ENCODE results near the gene POLR2C. TPM values are rescaled to one million over a fixed set of nuclear protein-coding genes. Genes with fewer than 3 reads are reported as not detected.

Gene POLR2C
- total RNA-seq, 2 experiments from 2014 or later = 54.3 to 57.1 TPM

DNA sequence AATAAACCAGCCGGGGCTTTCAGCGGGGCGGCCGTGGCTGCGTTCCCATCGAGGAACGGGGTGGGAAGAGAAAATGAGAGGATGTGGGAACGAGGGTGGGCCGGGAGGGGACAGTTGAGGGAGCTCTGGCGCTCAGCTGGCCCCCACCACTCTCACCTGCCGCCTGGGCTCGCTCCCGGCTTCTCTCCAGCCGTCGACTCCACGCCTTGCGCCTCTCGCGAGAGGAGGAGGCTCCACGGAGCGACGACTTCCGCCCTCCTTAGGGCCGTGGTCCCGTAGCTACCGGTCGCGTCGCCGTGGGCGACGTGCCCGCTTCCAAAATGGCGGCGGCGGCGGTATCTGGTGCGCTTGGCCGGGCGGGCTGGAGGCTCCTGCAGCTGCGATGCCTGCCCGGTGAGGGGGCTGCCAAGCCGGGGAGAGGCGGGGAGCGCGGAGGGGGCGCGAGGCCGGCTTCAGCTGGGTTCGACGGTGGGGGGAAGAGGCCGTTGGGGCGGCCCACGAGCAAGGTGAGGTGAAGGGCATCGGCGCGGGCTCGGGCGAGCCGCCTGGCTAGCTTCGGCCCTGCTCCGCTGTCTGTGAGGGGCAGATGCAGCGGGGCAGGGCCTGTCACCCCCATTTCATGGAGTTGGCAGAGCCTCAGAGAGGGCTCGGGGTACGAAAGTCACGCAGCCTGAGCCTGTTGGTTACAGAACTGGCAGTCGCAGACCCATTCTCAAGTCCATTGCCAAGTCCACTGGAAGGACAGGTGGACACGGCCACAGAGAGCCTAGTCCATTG is 15.1 kb upstream of the POLR2C start, which contains the start of the genes CIAPIN1 and COQ9:
CIAPIN1 (minus strand) TSS at position 200 of the 777 bp plus-strand sequence. CDS start 6,457 bp downstream, outside the sequence.
COQ9 (plus strand) TSS at position 294 of the 777 bp plus-strand sequence; CDS start at position 321, 27 bp downstream.
- H3K4me3 Mint-ChIP-seq = peak within 1 kb of the TSS; percentile 91
- ChIA-PET CTCF (interaction anchor here (0.5 to 6.1 kb wide), 13 partner anchors 14 to 166 kb away, joined by 3 to 63 read pairs (median 3); partner anchors contain the start of gene POLR2C), POLR2A (interaction anchor here (0.6 to 2.0 kb wide), 5 partner anchors 9 to 261 kb away, joined by 3 to 17 read pairs (median 4); partner anchors contain the start of genes POLR2C, PSME3IP1 and RSPRY1)
- intact Hi-C loops (cut with DNase I, micrococcal nuclease) = loop anchor here (1.0 to 10.0 kb wide), 12 partner anchors 15 to 1177 kb away; partner anchors contain the start of genes KATNB1 (in 2 of the 2), POLR2C (in 2 of the 2), ARL2BP (in 1 of the 2) and CCDC102A (in 1 of the 2)
- DNase-seq (peak; percentile 96), ATAC-seq (peak; percentile 99)
- no peaks in the 10 kb centered on the region for H3K9me3 Mint-ChIP-seq (ENCODE audit: low read depth)
- peaks cover 32% of the 10 kb centered on the region for H3K4me1 Mint-ChIP-seq
- no peaks in the 10 kb centered on the region for H3K27me3 Mint-ChIP-seq
- peak within 1 kb of the TSS; percentile 85 for H3K27ac Mint-ChIP-seq
- peaks cover 17% of the 10 kb centered on the region for H3K36me3 Mint-ChIP-seq (ENCODE audit: low read depth)

DNA sequence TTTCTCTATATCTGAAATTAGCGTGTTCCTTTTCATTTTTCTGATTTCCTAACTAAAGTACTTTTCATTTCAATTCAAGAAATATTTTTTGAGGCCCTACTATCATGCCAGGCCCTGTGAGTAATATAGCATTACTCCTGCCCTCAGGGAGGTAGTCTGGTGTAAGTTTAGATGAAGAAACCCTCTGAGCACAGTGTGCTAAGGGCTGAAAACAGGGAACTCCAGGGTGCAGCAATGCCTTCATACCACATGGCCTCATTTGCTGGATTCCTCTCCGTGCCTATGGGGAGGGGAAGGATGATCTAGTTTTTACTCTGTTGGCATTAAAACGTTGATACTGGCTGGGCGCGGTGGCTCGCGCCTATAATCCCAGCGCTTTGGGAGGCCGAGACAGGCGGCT is 10.5 kb upstream of the POLR2C start:
- ATAC-seq (no peak), DNase-seq (no peak)
- CTCF ChIA-PET = interaction anchor here (0.6 to 1.0 kb wide), 2 partner anchors 10 to 25 kb away, joined by 3 to 7 read pairs; partner anchors contain the start of gene POLR2C
- Mint-ChIP-seq H3K27ac (no peak overlapping the region), H3K4me1 (peaks cover 9% of the 10 kb centered on the region), H3K36me3 (ENCODE audit: low read depth) (peaks cover 35% of the 10 kb centered on the region), H3K27me3 (no peaks in the 10 kb centered on the region), H3K9me3 (ENCODE audit: low read depth) (no peaks in the 10 kb centered on the region), H3K4me3 (no peak overlapping the region)
- intact Hi-C loops (cut with DNase I, micrococcal nuclease) = no loop called here
- POLR2A ChIA-PET = interaction anchor here (0.6 kb wide), 1 partner anchor 33 kb away, joined by 3 read pairs; no protein-coding TSS in a partner anchor

DNA sequence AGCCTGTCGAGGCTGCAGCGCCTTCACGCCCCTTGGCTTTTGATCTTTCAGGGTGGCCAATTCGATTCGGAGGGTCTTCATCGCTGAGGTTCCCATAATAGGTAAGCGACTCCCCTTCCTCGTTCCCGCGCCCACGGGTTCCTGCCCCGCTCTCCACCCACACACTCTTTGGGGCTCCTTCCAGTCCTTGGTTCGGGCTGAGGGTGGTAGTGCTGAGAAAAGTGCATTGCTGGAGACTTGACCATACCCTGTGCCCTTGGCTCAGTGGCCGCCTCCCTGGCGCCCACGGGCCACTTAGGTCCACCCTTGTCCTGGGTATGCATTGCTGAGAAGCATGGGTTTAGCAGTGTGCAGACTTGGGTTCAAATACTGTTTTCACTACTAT is 491 bp downstream of the POLR2C start:
- ATAC-seq = peak; percentile 14
- ChIA-PET POLR2A (interaction anchor here (1.2 kb wide), 2 partner anchors 16 to 277 kb away, joined by 3 to 17 read pairs; partner anchors contain the start of genes CIAPIN1, COQ9 and PSME3IP1), CTCF (interaction anchor here (0.6 to 7.5 kb wide), 18 partner anchors 11 to 1111 kb away, joined by 3 to 63 read pairs (median 4); partner anchors contain the start of genes CIAPIN1, COQ9 and DOK4)
- intact Hi-C loops (cut with DNase I, micrococcal nuclease) = loop anchor here (1.0 kb wide), 5 partner anchors 16 to 163 kb away; partner anchors contain the start of genes CIAPIN1 (in 2 of the 2), COQ9 (in 2 of the 2), CCDC102A (in 1 of the 2) and DOK4 (in 1 of the 2)
- Mint-ChIP-seq H3K36me3 (ENCODE audit: low read depth) (peaks cover 32% of the 10 kb centered on the region), H3K27ac (peak overlapping the region; percentile 99), H3K27me3 (no peaks in the 10 kb centered on the region), H3K9me3 (ENCODE audit: low read depth) (no peaks in the 10 kb centered on the region), H3K4me1 (peaks cover 24% of the 10 kb centered on the region), H3K4me3 (peak overlapping the region; percentile 90)
- DNase-seq = no peak

DNA sequence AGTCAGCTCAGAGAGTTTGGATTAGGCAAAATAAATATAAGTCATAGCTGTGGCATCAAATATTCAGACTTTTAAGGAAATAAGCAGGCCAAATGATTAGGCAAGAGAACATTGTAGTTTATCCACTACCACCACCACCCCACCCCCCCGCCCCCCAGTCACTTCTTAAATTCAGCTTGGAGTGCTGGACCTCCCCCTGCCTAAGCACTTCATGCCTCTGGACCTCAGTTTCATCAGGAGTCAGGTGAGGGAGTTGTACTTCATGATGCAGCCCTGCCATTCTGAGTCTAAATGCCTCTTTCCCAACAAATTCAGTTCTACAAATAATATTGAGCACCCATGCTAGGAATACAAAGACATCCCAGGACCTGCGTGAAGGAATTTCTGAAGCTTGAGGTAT is 2.0 kb downstream of the POLR2C start:
- DNase-seq (no peak), ATAC-seq (no peak)
- H3K36me3 Mint-ChIP-seq (ENCODE audit: low read depth) = peaks cover 38% of the 10 kb centered on the region
- no peaks in the 10 kb centered on the region for H3K27me3 Mint-ChIP-seq
- POLR2A ChIA-PET = no interaction called here
- no peak overlapping the region for H3K4me3 Mint-ChIP-seq
- CTCF ChIA-PET = interaction anchor here (0.6 to 7.5 kb wide), 6 partner anchors 10 to 88 kb away, joined by 3 to 63 read pairs (median 8); partner anchors contain the start of genes CIAPIN1 and COQ9
- no peaks in the 10 kb centered on the region for H3K9me3 Mint-ChIP-seq (ENCODE audit: low read depth)
- intact Hi-C loops (cut with DNase I, micrococcal nuclease) = no loop called here
- peaks cover 24% of the 10 kb centered on the region for H3K4me1 Mint-ChIP-seq
- no peak overlapping the region for H3K27ac Mint-ChIP-seq

DNA sequence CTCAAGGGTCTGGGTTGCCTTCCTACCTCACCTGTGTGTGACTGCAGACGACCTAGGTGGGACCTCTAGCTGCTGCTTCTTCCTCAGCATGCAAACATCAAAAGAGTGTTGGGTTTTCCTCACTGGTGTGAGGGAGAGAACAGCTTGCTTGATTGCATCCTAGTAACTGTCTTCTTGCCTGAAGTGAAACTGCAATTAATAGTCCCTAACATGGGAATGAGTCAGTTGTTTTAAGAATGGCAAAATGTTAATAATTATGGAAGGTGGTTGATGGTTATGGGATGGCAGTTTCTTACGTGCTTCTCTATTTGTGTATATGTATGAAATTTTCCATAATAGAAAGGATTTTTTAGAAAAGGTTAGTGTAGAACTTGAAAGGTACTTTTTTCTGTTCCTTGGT is 5.9 kb downstream of the POLR2C start:
- no peak for ATAC-seq
- no peaks in the 10 kb centered on the region for H3K9me3 Mint-ChIP-seq (ENCODE audit: low read depth)
- CTCF ChIA-PET = interaction anchor here (0.7 kb wide), 1 partner anchor 21 kb away, joined by 3 read pairs; no protein-coding TSS in a partner anchor
- DNase-seq = no peak
- POLR2A ChIA-PET = no interaction called here
- no peak overlapping the region for H3K4me3 Mint-ChIP-seq
- peak overlapping the region; percentile 38 for H3K27ac Mint-ChIP-seq
- peaks cover 21% of the 10 kb centered on the region for H3K4me1 Mint-ChIP-seq
- H3K27me3 Mint-ChIP-seq = no peaks in the 10 kb centered on the region
- intact Hi-C loops (cut with DNase I, micrococcal nuclease) = no loop called here
- peaks cover 37% of the 10 kb centered on the region for H3K36me3 Mint-ChIP-seq (ENCODE audit: low read depth)

DNA sequence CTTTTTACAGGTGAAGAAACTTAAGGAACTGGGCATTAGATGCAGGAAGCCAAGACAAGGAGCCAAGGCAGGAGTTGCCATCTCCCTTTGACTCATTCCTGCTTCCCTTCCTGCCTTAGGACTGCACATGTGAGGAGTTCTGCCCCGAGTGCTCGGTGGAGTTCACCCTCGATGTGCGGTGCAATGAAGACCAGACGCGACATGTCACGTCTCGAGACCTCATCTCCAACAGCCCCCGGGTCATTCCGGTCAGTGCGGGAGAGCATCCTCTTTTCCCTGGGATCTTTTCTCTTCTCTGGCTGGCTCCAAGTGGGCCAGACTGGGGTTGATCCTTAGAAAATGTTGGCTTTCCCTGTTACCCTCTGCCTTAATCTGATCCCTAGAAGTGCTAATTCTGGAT is 6.6 kb downstream of the POLR2C start:
- no peak overlapping the region for H3K4me3 Mint-ChIP-seq
- ChIA-PET POLR2A (no interaction called here), CTCF (no interaction called here)
- H3K4me1 Mint-ChIP-seq = peaks cover 14% of the 10 kb centered on the region
- intact Hi-C loops (cut with DNase I, micrococcal nuclease) = no loop called here
- DNase-seq (no peak), ATAC-seq (no peak)
- H3K9me3 Mint-ChIP-seq (ENCODE audit: low read depth) = no peaks in the 10 kb centered on the region
- no peak overlapping the region for H3K27ac Mint-ChIP-seq
- no peaks in the 10 kb centered on the region for H3K27me3 Mint-ChIP-seq
- peaks cover 34% of the 10 kb centered on the region for H3K36me3 Mint-ChIP-seq (ENCODE audit: low read depth)

DNA sequence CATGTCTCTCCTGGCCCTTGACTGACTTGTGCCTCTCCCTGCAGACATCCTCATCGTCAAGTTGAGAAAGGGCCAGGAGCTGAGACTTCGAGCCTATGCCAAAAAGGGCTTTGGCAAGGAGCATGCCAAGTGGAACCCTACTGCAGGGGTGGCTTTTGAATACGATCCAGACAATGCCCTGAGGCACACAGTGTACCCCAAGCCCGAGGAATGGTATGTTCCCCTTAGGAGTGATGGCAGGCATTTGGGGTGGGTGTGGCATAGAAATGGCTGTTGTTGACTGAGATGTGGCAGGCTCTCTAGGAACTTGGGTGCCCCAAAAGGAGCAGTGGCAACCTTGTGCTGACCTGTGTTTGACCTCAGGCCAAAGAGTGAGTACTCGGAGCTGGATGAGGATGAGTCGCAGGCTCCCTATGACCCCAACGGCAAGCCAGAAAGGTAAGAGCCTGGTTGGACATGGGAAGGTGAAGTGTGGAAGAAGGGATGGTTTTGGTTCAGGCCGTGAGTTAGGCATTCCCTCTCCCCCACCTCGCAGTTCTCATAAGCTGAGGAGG is 7.5 kb downstream of the POLR2C start:
- intact Hi-C loops (cut with DNase I, micrococcal nuclease) = no loop called here
- H3K36me3 Mint-ChIP-seq (ENCODE audit: low read depth) = peaks cover 26% of the 10 kb centered on the region
- DNase-seq (no peak), ATAC-seq (no peak)
- peaks cover 6% of the 10 kb centered on the region for H3K4me1 Mint-ChIP-seq
- no peak overlapping the region for H3K4me3 Mint-ChIP-seq
- no peaks in the 10 kb centered on the region for H3K9me3 Mint-ChIP-seq (ENCODE audit: low read depth)
- CTCF ChIA-PET = no interaction called here
- H3K27ac Mint-ChIP-seq = no peak overlapping the region
- H3K27me3 Mint-ChIP-seq = no peaks in the 10 kb centered on the region
- POLR2A ChIA-PET = no interaction called here

GRCh38 chr16:57470711-57471110 is 8.2 kb downstream of the POLR2C start:
- ChIA-PET CTCF (interaction anchor here (1.0 kb wide), 2 partner anchors 49 to 52 kb away, joined by 3 read pairs; no protein-coding TSS in a partner anchor), POLR2A (no interaction called here)
- H3K4me3 Mint-ChIP-seq = no peak overlapping the region
- H3K4me1 Mint-ChIP-seq = peaks cover 9% of the 10 kb centered on the region
- no peak overlapping the region for H3K27ac Mint-ChIP-seq
- no peak for DNase-seq
- intact Hi-C loops (cut with DNase I, micrococcal nuclease) = no loop called here
- no peaks in the 10 kb centered on the region for H3K9me3 Mint-ChIP-seq (ENCODE audit: low read depth)
- no peak for ATAC-seq
- peaks cover 24% of the 10 kb centered on the region for H3K36me3 Mint-ChIP-seq (ENCODE audit: low read depth)
- H3K27me3 Mint-ChIP-seq = no peaks in the 10 kb centered on the region

- intact Hi-C loops (cut with DNase I, micrococcal nuclease) = no loop called here
- no peaks in the 10 kb centered on the region for H3K27me3 Mint-ChIP-seq
- no peaks in the 10 kb centered on the region for H3K9me3 Mint-ChIP-seq (ENCODE audit: low read depth)
- H3K36me3 Mint-ChIP-seq (ENCODE audit: low read depth) = peaks cover 19% of the 10 kb centered on the region
- no peak overlapping the region for H3K27ac Mint-ChIP-seq
- H3K4me1 Mint-ChIP-seq = peaks cover 10% of the 10 kb centered on the region
- CTCF ChIA-PET = interaction anchor here (1.0 kb wide), 2 partner anchors 49 to 51 kb away, joined by 3 read pairs; no protein-coding TSS in a partner anchor
- H3K4me3 Mint-ChIP-seq = no peak overlapping the region
- POLR2A ChIA-PET = no interaction called here
- no peak for DNase-seq
- ATAC-seq = no peak
Measured at GRCh38 chr16:57471209-57471608, 8.7 kb downstream of the POLR2C start.

- ChIA-PET CTCF (interaction anchor here (0.5 to 4.9 kb wide), 5 partner anchors 10 to 483 kb away, joined by 3 to 32 read pairs (median 3); partner anchors contain the start of genes NLRC5 and POLR2C), POLR2A (no interaction called here)
- peak overlapping the region; percentile 21 for H3K27ac Mint-ChIP-seq
- H3K4me1 Mint-ChIP-seq = peaks cover 15% of the 10 kb centered on the region
- DNase-seq (no peak), ATAC-seq (no peak)
- no peaks in the 10 kb centered on the region for H3K9me3 Mint-ChIP-seq (ENCODE audit: low read depth)
- no peak overlapping the region for H3K4me3 Mint-ChIP-seq
- peaks cover 19% of the 10 kb centered on the region for H3K36me3 Mint-ChIP-seq (ENCODE audit: low read depth)
- intact Hi-C loops (cut with DNase I, micrococcal nuclease) = no loop called here
- no peaks in the 10 kb centered on the region for H3K27me3 Mint-ChIP-seq
Measured at GRCh38 chr16:57471852-57472664, 9.6 kb downstream of the POLR2C start.
